GM12892 (cell line): ENCODE measurements around the gene ZNF23.

Source experiments
- POLR2A ChIP-seq: IDR thresholded peaks from 2 replicates; pipeline ENCODE4 v1.6.1; 2011; ENCODE audit warnings: low read depth, low read length, control low read depth
- POLR2AphosphoS5 ChIP-seq: IDR thresholded peaks from 2 replicates; pipeline ENCODE4 v1.6.1; 2011; ENCODE audit warnings: low read depth, low read length, control low read depth

DNA sequence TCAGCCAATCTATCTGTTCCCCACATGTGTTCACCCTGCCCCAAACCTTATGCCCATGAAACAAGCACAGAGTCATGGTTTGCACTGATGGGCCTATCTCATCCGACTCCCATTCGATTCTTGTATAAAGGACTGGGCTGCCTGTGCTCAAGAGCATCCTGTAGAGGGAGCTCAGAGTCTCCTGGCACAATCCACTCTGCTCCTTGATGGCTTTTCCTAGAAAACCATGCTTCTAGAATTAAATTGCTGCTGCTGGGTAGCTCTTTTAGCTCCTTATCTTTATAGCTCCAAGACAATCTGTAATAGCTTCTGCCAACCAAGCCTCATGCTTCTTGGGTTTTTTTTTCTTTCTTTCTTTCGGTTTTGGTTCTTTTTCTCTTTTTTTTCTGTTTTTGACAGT, 17.4 kb upstream of the ZNF23 start:
- TF ChIP-seq POLR2A, result no peak
- no peak for TF ChIP-seq POLR2AphosphoS5
